Mesendoderm (in vitro differentiated cells): Measurements from ENCODE around the gene YIF1B.
A peak's percentile ranks its signal among the peaks of the same experiment; 100 is the strongest.

Source experiments
- DNase-seq: peaks from one replicate; pipeline ENCODE4 v3.0.0; 2013
- H2AK5ac ChIP-seq: 2 replicates; pipeline ENCODE4 v1.6.1; 2013; ENCODE audit warnings: low read length, inconsistent platforms
- H2BK120ac ChIP-seq: 2 replicates; pipeline ENCODE4 v1.6.1; 2013; ENCODE audit warnings: low read depth, mild to moderate bottlenecking, low read length, moderate library complexity, mixed read lengths
- H2BK15ac ChIP-seq: replicated peaks from 2 replicates; pipeline ENCODE4 v1.6.1; 2013; ENCODE audit warnings: low read depth, mild to moderate bottlenecking, moderate library complexity
- H2BK5ac ChIP-seq: 2 replicates; pipeline ENCODE4 v1.6.1; 2013; ENCODE audit warnings: low read length, inconsistent platforms
- H3K18ac ChIP-seq: 2 replicates; pipeline ENCODE4 v1.6.1; 2013; ENCODE audit warnings: mild to moderate bottlenecking, low read length, mixed read lengths
- H3K23ac ChIP-seq: one replicate; pipeline ENCODE4 v1.6.1; 2013; ENCODE audit warnings: low read length
- H3K27ac ChIP-seq: 2 replicates; pipeline ENCODE4 v1.5.1; 2013; ENCODE audit warnings: low read depth, mild to moderate bottlenecking, inconsistent platforms, low read length, moderate library complexity
- H3K27me3 ChIP-seq: 2 replicates; pipeline ENCODE4 v1.6.1; 2013; ENCODE audit warnings: low read length, control low read depth, mild to moderate bottlenecking, inconsistent platforms; ENCODE audit not compliant: insufficient read depth, poor library complexity
- H3K36me3 ChIP-seq: 2 replicates; pipeline ENCODE4 v1.6.1; 2013; ENCODE audit warnings: low read length, inconsistent platforms; ENCODE audit not compliant: control insufficient read depth, insufficient read depth
- H3K4ac ChIP-seq: one replicate; pipeline ENCODE4 v1.6.1; 2013; ENCODE audit warnings: low read depth, mild to moderate bottlenecking, low read length, moderate library complexity
- H3K4me1 ChIP-seq: 2 replicates; pipeline ENCODE4 v1.6.1; 2013; ENCODE audit warnings: low read depth, low read length, inconsistent platforms; ENCODE audit not compliant: control insufficient read depth
- H3K4me2 ChIP-seq: 2 replicates; pipeline ENCODE4 v1.6.1; 2013; ENCODE audit warnings: low read length
- H3K4me3 ChIP-seq: 2 replicates; pipeline ENCODE4 v1.5.1; 2013; ENCODE audit warnings: mild to moderate bottlenecking, low read length
- H3K56ac ChIP-seq: one replicate; pipeline ENCODE4 v1.6.1; 2013; ENCODE audit warnings: low read length
- H3K79me1 ChIP-seq: 2 replicates; pipeline ENCODE4 v1.6.1; 2013; ENCODE audit warnings: low read length, inconsistent platforms
- H3K79me2 ChIP-seq: 2 replicates; pipeline ENCODE4 v1.6.1; 2013; ENCODE audit warnings: mild to moderate bottlenecking, low read length; ENCODE audit not compliant: control insufficient read depth, insufficient read depth
- H3K9ac ChIP-seq: 2 replicates; pipeline ENCODE4 v1.6.1; 2013; ENCODE audit warnings: low read length, inconsistent platforms
- H4K5ac ChIP-seq: one replicate; pipeline ENCODE4 v1.6.1; 2013; ENCODE audit warnings: low read length
- H4K8ac ChIP-seq: one replicate; pipeline ENCODE4 v1.6.1; 2013; ENCODE audit warnings: low read depth, mild to moderate bottlenecking, control low read depth, low read length, moderate library complexity
- WGBS: extraction: QIAGEN DNeasy Blood & Tissue Kit; methylation state at CpG from one replicate; pipeline ENCODE4 v1.1.7; 2013; ENCODE audit warnings: low lambda C conversion rate, missing lambda C conversion rate; ENCODE audit not compliant: insufficient coverage; ENCODE audit errors: extremely low coverage; 5-methylcytosine and 5-hydroxymethylcytosine counted together

The YIF1B gene

GRCh38 chr19:38360839-38361631 lies 45.3 kb upstream of the YIF1B start:
- Histone ChIP-seq H2AK5ac (no peak overlapping the region), H2BK5ac (no peak overlapping the region), H3K4me2 (peak overlapping the region; percentile 93), H3K79me1 (no peaks in the 10 kb centered on the region), H3K9ac (peak overlapping the region; percentile 69), H3K79me2 (no peaks in the 10 kb centered on the region), H3K23ac (no peak overlapping the region), H3K4me3 (peak overlapping the region; percentile 37), H3K4ac (no peak overlapping the region), H3K36me3 (no peaks in the 10 kb centered on the region), H2BK120ac (no peak overlapping the region), H3K56ac (peak overlapping the region; percentile 86), H4K8ac (no peak overlapping the region), H3K4me1 (no peaks in the 10 kb centered on the region), H3K18ac (no peak overlapping the region), H2BK15ac (no peak overlapping the region), H4K5ac (no peak overlapping the region), H3K27me3 (peaks cover 7% of the 10 kb centered on the region), H3K27ac (no peak overlapping the region)
- no peak for DNase-seq
- no CpG with 5 or more reads among the region's 23 CpGs for WGBS

- H3K36me3 ChIP-seq, result no peaks in the 10 kb centered on the region
- H4K8ac ChIP-seq, result no peak overlapping the region
- H2BK15ac ChIP-seq, result no peak overlapping the region
- no peak overlapping the region for H3K18ac ChIP-seq
- no peak overlapping the region for H3K56ac ChIP-seq
- no peak overlapping the region for H3K23ac ChIP-seq
- no peak overlapping the region for H2BK120ac ChIP-seq
- no peak overlapping the region for H3K4ac ChIP-seq
- no peak overlapping the region for H4K5ac ChIP-seq
- DNase-seq, result no peak
- no peak overlapping the region for H3K4me2 ChIP-seq
- WGBS, result no CpG with 5 or more reads among the region's 9 CpGs
- H3K79me2 ChIP-seq, result no peaks in the 10 kb centered on the region
- H3K9ac ChIP-seq, result no peak overlapping the region
- H3K27ac ChIP-seq, result no peak overlapping the region
- H3K27me3 ChIP-seq, result peaks cover 7% of the 10 kb centered on the region
- H2BK5ac ChIP-seq, result no peak overlapping the region
- no peak overlapping the region for H2AK5ac ChIP-seq
- no peaks in the 10 kb centered on the region for H3K79me1 ChIP-seq
- H3K4me1 ChIP-seq, result no peaks in the 10 kb centered on the region
- H3K4me3 ChIP-seq, result no peak overlapping the region
Observed at GRCh38 chr19:38360351-38360750, 44.6 kb upstream of the YIF1B start.

GRCh38 chr19:38359242-38360021 lies 43.7 kb upstream of the YIF1B start:
- Histone ChIP-seq H2AK5ac (no peak overlapping the region), H3K79me1 (no peaks in the 10 kb centered on the region), H3K4me3 (no peak overlapping the region), H4K5ac (no peak overlapping the region), H3K36me3 (no peaks in the 10 kb centered on the region), H2BK120ac (no peak overlapping the region), H3K27me3 (peaks cover 7% of the 10 kb centered on the region), H3K56ac (no peak overlapping the region), H3K4me2 (no peak overlapping the region), H3K4me1 (no peaks in the 10 kb centered on the region), H4K8ac (no peak overlapping the region), H2BK5ac (no peak overlapping the region), H3K79me2 (no peaks in the 10 kb centered on the region), H3K18ac (no peak overlapping the region), H3K23ac (no peak overlapping the region), H3K4ac (no peak overlapping the region), H3K27ac (no peak overlapping the region), H2BK15ac (no peak overlapping the region), H3K9ac (no peak overlapping the region)
- DNase-seq, result no peak
- WGBS, result no CpG with 5 or more reads among the region's 18 CpGs

GRCh38 chr19:38358071-38358470 lies 42.3 kb upstream of the YIF1B start:
- Histone ChIP-seq H3K36me3 (no peaks in the 10 kb centered on the region), H2BK5ac (no peak overlapping the region), H3K79me2 (no peaks in the 10 kb centered on the region), H3K27ac (no peak overlapping the region), H3K79me1 (no peaks in the 10 kb centered on the region), H3K18ac (no peak overlapping the region), H3K27me3 (peaks cover 7% of the 10 kb centered on the region), H3K56ac (no peak overlapping the region), H4K5ac (no peak overlapping the region), H2BK120ac (no peak overlapping the region), H3K4ac (no peak overlapping the region), H3K4me1 (no peaks in the 10 kb centered on the region), H2AK5ac (no peak overlapping the region), H3K9ac (no peak overlapping the region), H3K4me3 (no peak overlapping the region), H4K8ac (no peak overlapping the region), H3K4me2 (no peak overlapping the region), H2BK15ac (no peak overlapping the region), H3K23ac (no peak overlapping the region)
- no peak for DNase-seq
- WGBS, result no CpG with 5 or more reads among the region's 5 CpGs

- no peak for DNase-seq
- WGBS, result no CpG with 5 or more reads among the region's 16 CpGs
- Histone ChIP-seq H4K5ac (no peak overlapping the region), H4K8ac (no peak overlapping the region), H3K23ac (no peak overlapping the region), H3K79me1 (no peaks in the 10 kb centered on the region), H3K4ac (no peak overlapping the region), H3K36me3 (no peaks in the 10 kb centered on the region), H2AK5ac (no peak overlapping the region), H3K27me3 (peaks cover 7% of the 10 kb centered on the region), H2BK15ac (no peak overlapping the region), H3K4me1 (no peaks in the 10 kb centered on the region), H3K27ac (no peak overlapping the region), H3K79me2 (no peaks in the 10 kb centered on the region), H2BK5ac (no peak overlapping the region), H3K18ac (no peak overlapping the region), H3K4me3 (no peak overlapping the region), H3K9ac (no peak overlapping the region), H3K56ac (no peak overlapping the region), H2BK120ac (no peak overlapping the region), H3K4me2 (no peak overlapping the region)
Observed at GRCh38 chr19:38355728-38356725, 40.3 kb upstream of the YIF1B start.
